ENCODE data around the gene GPSM1. TPM values are rescaled to one million over a fixed set of nuclear protein-coding genes. Genes with fewer than 3 reads are reported as not detected.
A peak's percentile ranks its signal among the peaks of the same experiment; 100 is the strongest.

The GPSM1 gene
- total and polyA plus RNA-seq, 9 of the 15 experiments (the other 6 are each of a cell fraction or from before 2014, with no cell fraction given), result 0.04 to 14.2 (median 3.1) TPM

- no peak for TF ChIP-seq PTBP1 (IDR thresholded peaks at IDR 0.05; ENCODE audit: low read depth, low read length)
- peak; percentile 46; the same call in 1 of the 2 replicates for TF ChIP-seq CREB3L1 (IDR thresholded peaks at IDR 0.05; ENCODE audit: borderline replicate concordance, low read depth)
- peak in 1 of 2 experiments; percentile 62; a peak in 1 of 4 replicates for TF ChIP-seq SIN3A (IDR thresholded peaks at IDR 0.05; ENCODE audit: borderline replicate concordance in 2 of 2, control insufficient read depth in 1 of 2, low read depth in 2 of 2, low read length in 2 of 2)
- TF ChIP-seq HNRNPH1 (optimal IDR thresholded peaks at IDR 0.05; ENCODE audit: low read depth, low read length), result no peak
- peak; percentile 39; the same call in 1 of the 2 replicates for TF ChIP-seq SPI1 (IDR thresholded peaks at IDR 0.05; ENCODE audit: borderline replicate concordance, low read depth, low read length)
- TF ChIP-seq TEAD1 (CRISPR knock-in tag; IDR thresholded peaks at IDR 0.05), result peak in 1 of 2 experiments; percentile 17; a peak in 1 of 4 replicates
- no peak for TF ChIP-seq ZNF3 (CRISPR knock-in tag; IDR thresholded peaks at IDR 0.05)
- TF ChIP-seq ARID4B (CRISPR knock-in tag; IDR thresholded peaks at IDR 0.05), result peak; percentile 49; the same call in 1 of the 2 replicates
- no peak for TF ChIP-seq XRCC3 (IDR thresholded peaks at IDR 0.05)
- no peak for TF ChIP-seq THAP12 (CRISPR knock-in tag; IDR thresholded peaks at IDR 0.05)
- TF ChIP-seq GMEB1 (CRISPR knock-in tag; IDR thresholded peaks at IDR 0.05), result peak; percentile 50; the same call in 1 of the 2 replicates
- no peak for TF ChIP-seq ZNF274 (IDR thresholded peaks at IDR 0.05; ENCODE audit: borderline replicate concordance, low read depth, low read length)
- no peak for TF ChIP-seq PCBP1 (IDR thresholded peaks at IDR 0.05; ENCODE audit: low read depth, low read length, poor library complexity, severe bottlenecking)
- TF ChIP-seq MCM3 (IDR thresholded peaks at IDR 0.05), result no peak
Observed at GRCh38 chr9:136327304-136327974, at the start of gene GPSM1 (continued).

Measured in K562 (cell line).